SU-DHL-6 (cell line): Measurements from ENCODE around the gene PRR23E.

Experiments used
- EZH2phosphoT487 ChIP-seq: fragments of 200-600 bp; sonication (generic), shearing (Covaris generic); conservative IDR thresholded peaks from 2 replicates; pipeline ENCODE4 v1.6.1; 2018; ENCODE audit warnings: mild to moderate bottlenecking, antibody characterized with exemption, low read length, moderate library complexity, mixed read lengths
- TF ChIP-seq, protein P1 (sequence below): fragments of 200-600 bp; sonication (generic); IDR thresholded peaks from one replicate; pipeline ENCODE4 v1.5.1; 2017; ENCODE audit warnings: antibody characterized with exemption, mild to moderate bottlenecking, low read length, moderate library complexity; ENCODE audit not compliant: insufficient read depth, poor library complexity, severe bottlenecking

- TF ChIP-seq, protein P1, sequence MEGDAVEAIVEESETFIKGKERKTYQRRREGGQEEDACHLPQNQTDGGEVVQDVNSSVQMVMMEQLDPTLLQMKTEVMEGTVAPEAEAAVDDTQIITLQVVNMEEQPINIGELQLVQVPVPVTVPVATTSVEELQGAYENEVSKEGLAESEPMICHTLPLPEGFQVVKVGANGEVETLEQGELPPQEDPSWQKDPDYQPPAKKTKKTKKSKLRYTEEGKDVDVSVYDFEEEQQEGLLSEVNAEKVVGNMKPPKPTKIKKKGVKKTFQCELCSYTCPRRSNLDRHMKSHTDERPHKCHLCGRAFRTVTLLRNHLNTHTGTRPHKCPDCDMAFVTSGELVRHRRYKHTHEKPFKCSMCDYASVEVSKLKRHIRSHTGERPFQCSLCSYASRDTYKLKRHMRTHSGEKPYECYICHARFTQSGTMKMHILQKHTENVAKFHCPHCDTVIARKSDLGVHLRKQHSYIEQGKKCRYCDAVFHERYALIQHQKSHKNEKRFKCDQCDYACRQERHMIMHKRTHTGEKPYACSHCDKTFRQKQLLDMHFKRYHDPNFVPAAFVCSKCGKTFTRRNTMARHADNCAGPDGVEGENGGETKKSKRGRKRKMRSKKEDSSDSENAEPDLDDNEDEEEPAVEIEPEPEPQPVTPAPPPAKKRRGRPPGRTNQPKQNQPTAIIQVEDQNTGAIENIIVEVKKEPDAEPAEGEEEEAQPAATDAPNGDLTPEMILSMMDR = no peak
- TF ChIP-seq EZH2phosphoT487 = no peak
Observed at GRCh38 chr3:127211118-127212060, 18.5 kb downstream of the PRR23E start.
